Mucosa of rectum (tissue), 2 donors: ENCODE data around the gene TCIRG1.
A peak's percentile ranks its signal among the peaks of the same experiment; 100 is the strongest.

Experiments
- H3K27ac ChIP-seq, 2 donors: one replicate each; pipeline ENCODE4 v1.7.0; 2013; ENCODE audit warnings: inconsistent platforms in 2 of 2, low read depth in 2 of 2, low read length in 2 of 2
- H3K27me3 ChIP-seq, 2 donors: one replicate each; pipeline ENCODE4 v1.7.0; 2013; ENCODE audit warnings: low read length in 2 of 2; ENCODE audit not compliant: control insufficient read depth in 2 of 2, insufficient read depth in 2 of 2
- H3K36me3 ChIP-seq, 2 donors: one replicate each; pipeline ENCODE4 v1.7.0; 2013; ENCODE audit warnings: low read length in 2 of 2; ENCODE audit not compliant: control insufficient read depth in 2 of 2, insufficient read depth in 2 of 2
- H3K4me1 ChIP-seq, 2 donors: one replicate each; pipeline ENCODE4 v1.7.0; 2013; ENCODE audit warnings: low read length in 2 of 2, mild to moderate bottlenecking in 1 of 2; ENCODE audit not compliant: control insufficient read depth in 2 of 2, insufficient read depth in 2 of 2
- H3K4me3 ChIP-seq, 2 donors: one replicate each; pipeline ENCODE4 v1.7.0; 2013; ENCODE audit warnings: low read length in 2 of 2
- H3K9ac ChIP-seq, 2 donors: one replicate each; pipeline ENCODE4 v1.7.0; 2013; ENCODE audit warnings: low read length in 2 of 2, low read depth in 1 of 2, mild to moderate bottlenecking in 1 of 2
- H3K9me3 ChIP-seq, 2 donors: one replicate each; pipeline ENCODE4 v1.7.0; 2013; ENCODE audit warnings: low read length in 2 of 2; ENCODE audit not compliant: control insufficient read depth in 2 of 2
- donor health status: healthy.
- donor health status: Normal muscosa, but diverticular disease.

TCIRG1 gene

DNA sequence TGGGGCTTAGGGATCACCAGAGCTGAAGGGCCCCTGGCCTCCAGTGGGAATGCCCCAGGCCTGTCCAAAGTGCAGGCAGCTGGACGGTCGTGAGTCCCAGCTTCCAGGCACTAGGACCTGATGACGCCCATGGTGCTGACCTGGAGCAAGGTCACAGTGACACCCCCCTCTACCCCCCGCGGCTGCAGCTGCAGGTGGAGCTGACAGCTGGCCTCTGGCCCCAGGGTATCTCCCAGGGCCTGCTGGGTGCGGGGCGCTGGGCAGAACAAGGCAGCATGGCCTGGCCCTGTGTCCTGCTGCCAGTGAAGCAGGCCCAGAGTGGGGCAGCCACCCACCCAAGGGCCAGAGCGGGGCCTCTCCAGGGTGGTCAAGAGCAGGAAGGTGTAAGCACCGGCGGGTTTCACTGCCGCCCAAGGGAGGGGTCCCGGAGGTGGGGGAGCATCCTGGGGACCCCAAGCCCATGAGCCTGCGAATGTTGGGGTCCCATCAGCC, 553 bp upstream of the TCIRG1 start:
- peak overlapping the region; percentile 87 to 97 for H3K9ac ChIP-seq
- peaks cover 11% of the 10 kb centered on the region in 2 donors for H3K36me3 ChIP-seq
- H3K4me1 ChIP-seq, result peaks cover 31 to 36% of the 10 kb centered on the region in 2 donors

DNA sequence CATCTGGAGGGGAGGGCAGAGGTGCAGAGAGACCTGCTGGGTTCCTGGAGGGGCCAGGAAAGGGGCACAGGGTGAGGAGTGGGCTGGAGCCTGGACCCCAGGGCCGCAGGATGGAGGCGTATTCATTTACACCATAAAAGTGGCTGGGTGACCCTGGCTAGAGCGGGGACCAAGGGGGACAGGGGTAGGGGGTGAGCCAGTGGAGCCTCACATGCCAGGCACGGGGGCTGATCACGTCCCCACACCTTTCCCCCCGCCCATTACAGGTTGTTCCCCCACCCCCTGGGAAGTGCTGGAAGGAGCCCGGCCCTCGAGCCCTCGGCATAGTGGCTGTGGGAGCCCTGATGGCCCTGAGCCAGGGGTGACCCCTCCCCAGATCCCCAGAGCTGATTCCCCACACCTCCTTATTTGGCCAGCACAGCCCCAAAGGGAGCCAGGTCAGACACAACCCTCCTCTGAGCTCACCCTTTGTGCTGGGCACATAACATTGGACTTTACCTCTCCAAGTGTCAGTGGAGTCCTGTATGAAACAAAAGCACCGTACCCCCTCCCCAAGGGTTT, 781 bp downstream of the TCIRG1 start:
- H3K4me3 ChIP-seq, result peak overlapping the region; percentile 80 to 84
- peaks cover 31 to 36% of the 10 kb centered on the region in 2 donors for H3K4me1 ChIP-seq
- no peaks in the 10 kb centered on the region for H3K9me3 ChIP-seq
- H3K27ac ChIP-seq, result peak overlapping the region; percentile 90
- peaks cover 4 to 12% of the 10 kb centered on the region in 2 donors for H3K36me3 ChIP-seq
- no peaks in the 10 kb centered on the region for H3K27me3 ChIP-seq
- H3K9ac ChIP-seq, result peak overlapping the region; percentile 87 to 97

More for the DNA sequence above, 553 bp upstream of the TCIRG1 start:
- H3K4me3 ChIP-seq, result peak overlapping the region; percentile 80 to 84
- H3K27me3 ChIP-seq, result no peaks in the 10 kb centered on the region
- no peaks in the 10 kb centered on the region for H3K9me3 ChIP-seq
- H3K27ac ChIP-seq, result peak overlapping the region; percentile 90

DNA sequence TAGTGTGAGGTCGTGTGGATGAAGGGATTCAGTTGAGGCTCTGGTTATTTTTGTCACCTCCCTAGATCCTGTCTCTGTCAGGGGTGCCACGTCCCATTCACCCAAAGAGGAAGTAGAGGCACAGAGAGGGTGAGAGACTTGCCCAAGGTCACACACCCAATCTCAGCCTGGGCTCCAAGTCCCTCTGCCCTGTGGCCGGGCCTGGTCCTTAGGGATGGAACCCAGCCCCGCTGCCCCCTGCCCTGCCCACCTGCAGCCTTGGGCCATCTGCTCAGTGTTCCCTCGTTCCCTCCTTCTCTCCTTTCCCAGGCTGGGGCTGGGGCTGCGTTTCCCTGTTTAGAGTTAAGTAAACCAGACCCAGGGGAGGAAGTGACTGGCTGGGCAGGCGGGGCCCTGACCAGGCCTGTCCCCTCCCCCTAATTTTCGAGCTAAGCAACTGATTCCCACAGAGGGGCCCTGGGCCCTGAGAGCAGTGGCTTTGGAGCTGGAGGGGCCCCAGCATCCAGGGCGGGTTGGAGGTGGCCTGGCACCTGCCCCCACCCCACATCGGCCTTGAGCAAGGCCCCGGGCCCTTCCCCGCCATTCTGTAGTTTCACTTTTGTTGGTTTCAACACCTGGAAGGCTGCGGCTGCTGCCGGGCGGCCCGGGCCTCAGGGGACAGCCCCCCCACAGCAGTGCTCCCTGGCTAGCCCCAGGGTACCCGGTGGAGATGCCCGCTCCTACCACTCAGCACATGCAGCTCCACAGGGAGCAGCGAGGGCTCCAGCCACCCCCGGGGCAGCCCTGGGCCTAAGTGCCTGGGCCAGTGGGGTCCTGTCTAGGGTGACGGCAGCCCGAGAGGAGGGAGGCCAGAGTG, 1.5 kb downstream of the TCIRG1 start:
- no peaks in the 10 kb centered on the region for H3K9me3 ChIP-seq
- peak overlapping the region; percentile 72 to 97 for H3K9ac ChIP-seq
- H3K4me1 ChIP-seq, result peaks cover 31 to 36% of the 10 kb centered on the region in 2 donors
- H3K27me3 ChIP-seq, result no peaks in the 10 kb centered on the region
- peak overlapping the region; percentile 90 for H3K27ac ChIP-seq
- H3K36me3 ChIP-seq, result peaks cover 9 to 19% of the 10 kb centered on the region in 2 donors
- peak overlapping the region; percentile 80 to 84 for H3K4me3 ChIP-seq

DNA sequence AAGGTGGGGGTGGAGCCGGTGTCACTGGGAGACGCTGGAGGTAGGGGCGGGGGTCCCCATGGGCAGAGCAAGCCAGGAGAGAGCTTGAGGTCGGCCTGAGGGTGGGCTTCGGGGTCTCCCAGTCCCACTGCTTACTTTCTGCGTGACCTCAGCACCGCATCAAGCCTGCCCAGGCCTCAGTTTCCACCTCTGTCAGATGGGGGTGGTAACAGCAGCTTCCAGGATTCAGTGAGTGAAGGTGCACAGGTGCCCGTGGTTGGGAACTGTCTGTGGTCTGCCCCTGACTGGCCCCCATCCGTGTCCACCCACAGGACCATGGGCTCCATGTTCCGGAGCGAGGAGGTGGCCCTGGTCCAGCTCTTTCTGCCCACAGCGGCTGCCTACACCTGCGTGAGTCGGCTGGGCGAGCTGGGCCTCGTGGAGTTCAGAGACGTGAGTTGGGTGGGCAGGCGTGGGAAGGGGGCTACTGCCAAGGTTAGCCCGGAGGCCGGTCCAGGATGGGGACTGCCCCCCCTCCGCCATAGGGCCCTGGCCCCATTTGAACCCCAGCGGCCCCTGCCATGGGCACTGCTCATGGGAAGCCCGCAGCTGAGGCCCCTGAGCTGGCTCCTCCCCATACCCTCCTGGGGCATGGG, 2.2 kb downstream of the TCIRG1 start:
- Histone ChIP-seq H3K4me1 (peaks cover 31 to 36% of the 10 kb centered on the region in 2 donors), H3K27ac (peak overlapping the region; percentile 90), H3K4me3 (peak overlapping the region; percentile 80 to 84), H3K36me3 (peaks cover 9 to 19% of the 10 kb centered on the region in 2 donors), H3K9ac (peak overlapping the region; percentile 72 to 97), H3K9me3 (no peaks in the 10 kb centered on the region), H3K27me3 (no peaks in the 10 kb centered on the region)

- Histone ChIP-seq H3K27ac (no peak overlapping the region), H3K36me3 (peaks cover 13 to 25% of the 10 kb centered on the region in 2 donors), H3K4me1 (peaks cover 30 to 32% of the 10 kb centered on the region in 2 donors), H3K4me3 (no peak overlapping the region), H3K9ac (no peak overlapping the region), H3K27me3 (no peaks in the 10 kb centered on the region), H3K9me3 (no peaks in the 10 kb centered on the region)
Observed at GRCh38 chr11:68041617-68042218, 2.9 kb downstream of the TCIRG1 start.

DNA sequence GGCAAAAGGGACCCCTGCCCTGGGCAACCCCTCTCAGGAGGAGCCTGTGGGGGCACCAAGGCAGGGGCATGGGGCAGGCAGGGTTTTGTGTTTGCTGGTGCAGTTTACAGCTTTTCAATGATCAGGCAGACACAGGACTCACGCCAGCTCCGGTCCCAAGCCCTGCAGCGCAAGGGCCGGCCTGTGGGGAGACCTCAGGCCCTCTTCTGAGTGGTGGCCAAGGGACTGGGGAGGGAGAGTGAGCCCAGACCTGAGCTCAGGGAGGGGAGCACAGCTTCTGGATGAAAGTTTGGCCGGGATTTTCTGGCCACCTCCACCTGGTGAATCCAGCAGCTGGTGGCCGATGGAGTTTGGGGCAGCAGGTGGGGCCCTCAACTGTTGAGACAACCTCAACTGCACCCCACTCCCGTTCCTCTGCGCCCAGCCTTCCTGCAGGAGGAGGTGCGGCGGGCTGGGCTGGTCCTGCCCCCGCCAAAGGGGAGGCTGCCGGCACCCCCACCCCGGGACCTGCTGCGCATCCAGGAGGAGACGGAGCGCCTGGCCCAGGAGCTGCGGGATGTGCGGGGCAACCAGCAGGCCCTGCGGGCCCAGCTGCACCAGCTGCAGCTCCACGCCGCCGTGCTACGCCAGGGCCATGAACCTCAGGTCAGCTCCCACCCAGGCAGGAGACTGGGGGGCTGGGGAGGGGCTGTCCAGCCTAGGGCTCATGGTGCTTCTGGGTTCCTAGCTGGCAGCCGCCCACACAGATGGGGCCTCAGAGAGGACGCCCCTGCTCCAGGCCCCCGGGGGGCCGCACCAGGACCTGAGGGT, 3.6 kb downstream of the TCIRG1 start:
- Histone ChIP-seq H3K4me1 (peaks cover 26 to 27% of the 10 kb centered on the region in 2 donors), H3K27me3 (no peaks in the 10 kb centered on the region)

GRCh38 chr11:68043029-68043348, 4.2 kb downstream of the TCIRG1 start:
- Histone ChIP-seq H3K9me3 (no peaks in the 10 kb centered on the region), H3K36me3 (peaks cover 19 to 25% of the 10 kb centered on the region in 2 donors), H3K27me3 (no peaks in the 10 kb centered on the region), H3K4me3 (no peak overlapping the region), H3K9ac (no peak overlapping the region), H3K27ac (no peak overlapping the region), H3K4me1 (peaks cover 20 to 23% of the 10 kb centered on the region in 2 donors)

More for the DNA sequence above, 3.6 kb downstream of the TCIRG1 start:
- peaks cover 13 to 25% of the 10 kb centered on the region in 2 donors for H3K36me3 ChIP-seq
- no peak overlapping the region for H3K27ac ChIP-seq
- H3K4me3 ChIP-seq, result no peak overlapping the region
- no peaks in the 10 kb centered on the region for H3K9me3 ChIP-seq
- no peak overlapping the region for H3K9ac ChIP-seq

GRCh38 chr11:68043349-68044144, 4.7 kb downstream of the TCIRG1 start:
- H3K4me1 ChIP-seq, result peaks cover 14 to 17% of the 10 kb centered on the region in 2 donors
- H3K36me3 ChIP-seq, result peaks cover 20 to 26% of the 10 kb centered on the region in 2 donors
- no peaks in the 10 kb centered on the region for H3K27me3 ChIP-seq
- no peak overlapping the region for H3K9ac ChIP-seq
- no peak overlapping the region for H3K27ac ChIP-seq
- no peak overlapping the region for H3K4me3 ChIP-seq
- H3K9me3 ChIP-seq, result no peaks in the 10 kb centered on the region
